NCI-H2081 treated with DMSO at 0.1 percent for 48 hours (cell line): ENCODE measurements around the gene USP20.
A peak's percentile ranks its signal among the peaks of the same experiment; 100 is the strongest.

Experiments used
- DNase-seq: peaks from one replicate; lab custom pipeline; 2025; lab: John Stamatoyannopoulos, UW

USP20 gene

DNA sequence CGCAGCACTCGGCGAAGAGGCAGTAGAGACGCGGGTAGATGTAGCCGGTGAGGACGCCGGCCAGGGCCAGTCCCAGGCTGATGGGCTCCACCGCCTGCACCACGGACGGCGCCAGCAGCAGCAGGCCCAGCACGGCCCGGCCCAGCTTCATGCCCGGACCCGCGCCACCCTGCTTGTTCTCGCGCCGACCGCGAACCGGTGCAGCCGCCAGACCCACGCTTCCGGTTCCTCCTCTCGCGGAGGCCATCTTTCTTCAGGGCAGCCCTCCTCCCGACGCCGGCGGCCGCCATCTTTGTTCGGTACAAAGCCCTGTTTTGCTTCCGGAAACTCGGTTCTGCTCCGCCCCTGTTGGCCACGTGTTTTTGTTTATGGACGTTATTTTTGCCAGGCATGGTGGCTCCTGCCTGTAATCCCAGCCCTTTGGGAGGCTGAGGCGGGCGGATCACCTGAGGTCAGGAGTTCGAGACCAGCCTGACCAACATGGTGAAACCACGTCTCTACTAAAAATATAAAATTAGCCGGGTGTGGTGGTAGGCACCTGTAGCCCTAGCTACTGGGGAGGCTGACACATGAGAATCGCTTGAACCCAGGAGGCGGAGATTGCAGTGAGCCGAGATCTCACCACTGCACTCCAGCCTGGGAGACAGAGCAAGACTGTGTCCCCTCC, 11.2 kb upstream of the USP20 start, which contains the start of gene TOR1A:
Gene TOR1A, minus strand, starts transcription at position 202 of the 667 bp plus-strand sequence. Its CDS starts 51 bp downstream, at position 151.
- peak; percentile 80 for DNase-seq

DNA sequence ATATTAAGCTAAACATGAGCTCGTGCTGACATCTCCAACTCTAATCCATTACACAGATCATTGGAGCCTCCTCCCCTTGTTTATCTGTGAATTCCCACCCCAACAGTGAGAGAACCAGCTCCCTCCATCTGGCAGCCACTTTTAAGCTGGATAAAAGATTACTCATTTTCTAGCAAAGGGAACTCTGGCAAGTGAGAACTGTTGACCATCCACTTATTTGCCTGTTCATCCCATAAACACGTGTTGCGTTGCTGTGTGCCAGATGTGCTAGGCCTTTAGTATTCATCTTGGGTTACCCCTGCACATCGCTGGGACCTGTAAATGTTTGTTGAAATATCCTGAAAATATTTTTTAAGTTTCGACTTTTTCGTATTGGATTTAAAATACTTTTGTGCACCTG, 8.9 kb upstream of the USP20 start:
- DNase-seq, result no peak

DNA sequence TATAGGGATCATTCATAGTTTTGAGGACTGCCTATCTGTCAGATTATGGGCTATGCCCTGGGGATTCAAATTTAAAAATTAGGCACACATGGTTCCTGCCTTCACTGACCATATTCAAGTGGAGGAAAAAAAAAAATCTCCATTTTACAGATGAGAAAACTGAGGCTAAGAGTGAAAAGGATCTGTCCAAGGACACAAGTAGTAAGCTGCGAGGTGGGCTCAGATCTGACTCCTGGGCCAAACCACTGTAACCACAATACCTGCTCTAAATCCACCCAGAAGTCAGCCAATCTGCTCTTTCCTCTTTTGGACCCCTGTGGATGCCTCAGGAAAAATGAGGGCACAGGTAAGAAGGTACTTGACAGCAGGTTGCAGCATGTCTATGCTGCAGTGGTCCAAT, 8.5 kb upstream of the USP20 start:
- no peak for DNase-seq

DNA sequence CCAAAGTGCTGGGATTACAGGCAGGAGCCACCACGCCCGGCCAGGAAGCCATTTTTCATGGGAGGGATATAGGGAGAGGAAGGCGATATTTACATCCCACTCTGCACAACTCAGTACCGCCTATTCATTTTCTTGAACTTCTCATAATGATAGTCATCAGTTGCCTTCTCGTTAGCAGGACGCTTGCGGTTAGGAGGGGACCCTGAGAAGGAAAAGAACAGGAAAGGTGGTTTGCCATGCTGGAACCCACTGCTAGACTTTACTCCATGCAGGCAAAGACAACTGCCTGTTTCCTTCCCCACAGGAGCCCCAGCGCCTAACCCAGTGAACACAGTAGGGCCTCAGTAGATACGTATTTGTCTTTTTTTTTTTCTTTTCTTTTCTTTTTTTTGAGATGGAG, 7.2 kb upstream of the USP20 start:
- DNase-seq, result no peak

DNA sequence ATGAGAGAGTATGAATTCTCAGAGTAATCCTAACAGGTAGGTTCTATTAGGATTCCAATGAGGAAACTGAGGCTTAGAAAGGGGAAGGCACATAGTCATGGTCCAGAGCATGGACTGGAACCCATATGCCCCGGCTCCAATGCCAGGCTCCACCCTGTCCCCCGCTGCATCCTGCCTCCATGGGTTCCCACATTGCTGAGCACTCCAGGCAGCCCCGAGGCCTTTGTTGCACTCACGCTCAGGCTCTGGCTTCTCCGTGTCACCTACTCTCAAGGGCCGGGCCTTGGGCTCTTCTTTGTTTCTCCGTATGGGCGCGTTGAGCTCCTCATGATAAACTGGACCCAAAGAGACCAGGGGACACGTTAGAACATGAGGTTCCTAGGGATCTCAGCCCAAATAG, 6.3 kb upstream of the USP20 start:
- DNase-seq, result no peak

GRCh38 chr9:129832982-129833381, 2.3 kb upstream of the USP20 start:
- DNase-seq, result no peak

DNA sequence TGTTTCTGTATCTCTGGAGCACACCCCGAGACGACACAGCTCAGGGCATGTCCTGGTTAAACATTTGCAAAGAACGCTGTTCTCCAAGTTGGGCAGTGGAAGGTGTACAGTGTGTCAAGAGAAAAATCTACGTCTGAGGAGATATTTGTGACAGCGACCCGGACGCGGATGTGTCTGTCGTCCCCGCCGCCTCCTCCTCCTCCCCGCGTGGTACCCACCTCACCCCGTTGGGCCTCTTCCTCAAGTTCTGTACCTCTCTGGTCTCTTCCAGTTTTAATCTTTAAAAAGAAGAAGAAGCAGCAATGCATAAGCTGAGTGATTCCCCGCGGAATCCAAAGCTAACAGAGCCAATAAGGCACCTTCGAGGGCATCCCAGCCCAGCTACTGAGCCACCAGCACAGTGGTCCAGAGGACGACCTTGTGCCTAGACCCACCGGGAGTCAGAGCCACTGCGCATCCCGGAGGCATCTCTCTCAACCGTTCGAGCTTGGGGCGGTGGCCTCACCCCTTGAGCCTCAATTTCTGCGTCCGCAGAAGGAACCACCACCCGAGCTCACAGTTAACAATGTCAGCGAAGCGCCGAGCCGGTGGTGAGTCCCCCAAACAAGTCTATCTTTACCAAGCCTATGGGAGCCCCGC, 650 bp upstream of the USP20 start:
- DNase-seq, result no peak

GRCh38 chr9:129835860-129836223, 584 bp downstream of the USP20 start:
- DNase-seq, result no peak

- DNase-seq, result no peak
Measured at GRCh38 chr9:129836311-129837007, 1.2 kb downstream of the USP20 start.

- no peak for DNase-seq
Measured at GRCh38 chr9:129838707-129839259, 3.5 kb downstream of the USP20 start.

- DNase-seq, result no peak
Measured at GRCh38 chr9:129839324-129840023, 4.2 kb downstream of the USP20 start.

- DNase-seq, result peak; percentile 87
Measured at GRCh38 chr9:129840034-129840433, 4.8 kb downstream of the USP20 start.

- no peak for DNase-seq
Measured at GRCh38 chr9:129841071-129841470, 5.8 kb downstream of the USP20 start.

DNA sequence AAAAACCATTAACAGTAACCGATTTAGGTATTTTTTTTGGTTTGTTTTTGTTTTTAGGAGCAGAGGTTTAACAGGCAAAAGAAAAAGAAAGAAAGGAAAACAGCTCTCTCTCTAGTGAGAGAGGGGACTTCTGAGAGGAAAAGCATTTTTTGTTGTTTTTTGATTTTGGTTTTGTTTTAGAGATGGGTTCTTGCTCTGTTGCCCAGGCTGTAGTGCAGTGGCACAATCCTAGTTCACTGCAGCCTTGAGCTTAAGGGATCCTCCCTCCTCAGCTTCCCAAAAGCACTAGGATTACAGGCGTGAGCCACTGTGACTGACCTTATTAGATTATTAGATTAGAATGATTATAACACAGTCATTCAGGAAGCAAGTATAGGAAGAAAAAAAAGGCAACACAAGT, 10.1 kb downstream of the USP20 start:
- no peak for DNase-seq

- DNase-seq, result no peak
Measured at GRCh38 chr9:129848712-129849441, 13.6 kb downstream of the USP20 start.

DNA sequence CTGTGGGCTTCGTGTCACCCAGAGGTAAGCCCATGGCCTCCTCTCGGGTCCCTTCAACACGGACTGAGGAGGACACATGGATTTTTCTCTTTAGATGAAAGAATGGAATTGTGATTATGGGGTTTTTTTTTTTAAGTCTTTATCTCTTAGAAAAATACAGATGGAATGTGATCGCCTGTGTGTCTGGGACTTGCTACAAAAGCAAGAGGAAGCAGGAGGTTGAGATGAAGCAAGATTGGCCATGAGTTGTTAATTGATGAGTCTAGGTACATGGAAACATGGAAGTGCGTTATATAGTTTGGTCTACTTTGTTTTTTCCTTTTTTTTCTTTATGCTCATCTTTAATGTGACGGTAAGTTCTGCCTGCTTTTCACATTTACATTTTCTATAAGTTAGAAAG, 14.6 kb downstream of the USP20 start:
- DNase-seq, result no peak

GRCh38 chr9:129850821-129851550, 15.7 kb downstream of the USP20 start:
- DNase-seq, result no peak

GRCh38 chr9:129851821-129852220, 16.6 kb downstream of the USP20 start:
- DNase-seq, result no peak

DNA sequence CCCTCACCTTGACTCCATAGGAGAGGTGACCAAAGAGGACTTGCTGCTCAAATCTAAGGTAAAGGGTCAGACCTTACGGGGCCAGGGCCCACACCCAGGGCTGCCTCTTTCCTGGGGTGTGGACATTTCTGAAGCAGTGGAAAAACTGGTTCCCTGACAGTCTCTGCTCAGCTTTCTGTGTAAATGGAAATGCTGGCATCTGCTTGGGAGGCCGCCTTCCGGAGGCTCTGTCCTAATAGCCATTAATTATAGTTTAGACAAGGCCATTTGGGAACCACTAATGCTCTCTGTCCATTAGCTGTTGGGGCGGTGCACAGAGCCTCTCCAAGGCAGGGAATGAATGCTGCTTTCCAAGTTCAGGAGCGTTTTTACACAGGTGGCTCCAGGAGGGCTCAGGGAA, 17.3 kb downstream of the USP20 start:
- DNase-seq, result no peak

DNA sequence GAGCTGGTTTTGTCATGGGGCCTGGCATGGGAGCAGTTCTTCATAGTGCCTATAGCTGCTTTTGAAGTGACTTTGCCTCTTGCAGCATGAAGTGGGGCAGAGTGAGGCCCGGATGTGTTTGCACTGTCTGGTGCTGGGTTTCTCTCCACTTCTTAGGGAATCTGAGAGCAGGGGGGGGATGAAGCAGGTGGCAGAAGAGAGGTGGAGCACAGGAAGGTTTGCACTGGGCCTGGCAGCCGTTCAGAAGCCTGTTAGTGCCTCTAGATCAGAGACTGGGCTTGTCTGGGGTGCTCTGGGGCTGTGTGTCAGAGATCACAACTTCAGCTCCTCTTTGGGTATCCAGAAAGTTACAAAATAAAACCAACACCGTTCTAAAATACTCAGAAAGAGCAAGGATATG, 18.4 kb downstream of the USP20 start:
- DNase-seq, result no peak

DNA sequence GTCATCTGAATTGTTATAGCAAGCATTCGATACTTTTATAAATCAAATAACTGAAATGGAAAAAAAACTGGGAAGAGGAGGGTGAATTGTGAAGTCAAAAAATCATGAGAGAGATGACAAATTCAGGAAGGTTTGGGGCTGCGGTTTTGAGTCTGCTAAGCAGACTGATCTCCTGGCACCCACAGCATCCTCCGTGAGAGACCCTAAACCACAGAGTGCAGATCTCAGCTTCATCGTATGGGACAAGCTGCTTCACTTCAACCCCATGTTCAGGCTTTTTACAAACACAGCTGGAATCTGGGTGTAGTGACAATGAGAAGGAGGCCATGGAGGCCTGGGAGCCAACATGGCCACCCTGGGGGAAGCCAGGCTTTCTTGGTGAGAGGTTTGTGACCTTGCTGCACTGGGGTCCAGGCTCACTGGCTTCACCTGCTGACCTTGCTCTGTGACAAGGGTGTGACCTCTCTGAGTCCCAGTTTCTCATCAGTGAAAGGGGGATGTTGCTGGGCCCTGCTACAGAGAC, 19.4 kb downstream of the USP20 start:
- DNase-seq, result no peak
